ENCODE results near the gene CPD.

GRCh38 chr17:30514895-30515596 lies 136.3 kb downstream of the CPD start:
- TF ChIP-seq, protein P1, sequence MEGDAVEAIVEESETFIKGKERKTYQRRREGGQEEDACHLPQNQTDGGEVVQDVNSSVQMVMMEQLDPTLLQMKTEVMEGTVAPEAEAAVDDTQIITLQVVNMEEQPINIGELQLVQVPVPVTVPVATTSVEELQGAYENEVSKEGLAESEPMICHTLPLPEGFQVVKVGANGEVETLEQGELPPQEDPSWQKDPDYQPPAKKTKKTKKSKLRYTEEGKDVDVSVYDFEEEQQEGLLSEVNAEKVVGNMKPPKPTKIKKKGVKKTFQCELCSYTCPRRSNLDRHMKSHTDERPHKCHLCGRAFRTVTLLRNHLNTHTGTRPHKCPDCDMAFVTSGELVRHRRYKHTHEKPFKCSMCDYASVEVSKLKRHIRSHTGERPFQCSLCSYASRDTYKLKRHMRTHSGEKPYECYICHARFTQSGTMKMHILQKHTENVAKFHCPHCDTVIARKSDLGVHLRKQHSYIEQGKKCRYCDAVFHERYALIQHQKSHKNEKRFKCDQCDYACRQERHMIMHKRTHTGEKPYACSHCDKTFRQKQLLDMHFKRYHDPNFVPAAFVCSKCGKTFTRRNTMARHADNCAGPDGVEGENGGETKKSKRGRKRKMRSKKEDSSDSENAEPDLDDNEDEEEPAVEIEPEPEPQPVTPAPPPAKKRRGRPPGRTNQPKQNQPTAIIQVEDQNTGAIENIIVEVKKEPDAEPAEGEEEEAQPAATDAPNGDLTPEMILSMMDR (conservative IDR thresholded peaks at IDR 0.05 in 1 of 2, IDR thresholded peaks at IDR 0.05 in 1 of 2; ENCODE audit: low read depth in 1 of 2, low read length in 2 of 2), result no peak
- no peak for TF ChIP-seq EZH2 (IDR thresholded peaks at IDR 0.05; ENCODE audit: low read length, missing control alignments)
